ENCODE data around the gene DHRSX. TPM values are rescaled to one million over a fixed set of nuclear protein-coding genes. Genes with fewer than 3 reads are reported as not detected.

Gene DHRSX
- polyA plus RNA-seq, 1 donor from 2014 or later: 15.7 TPM

DNA sequence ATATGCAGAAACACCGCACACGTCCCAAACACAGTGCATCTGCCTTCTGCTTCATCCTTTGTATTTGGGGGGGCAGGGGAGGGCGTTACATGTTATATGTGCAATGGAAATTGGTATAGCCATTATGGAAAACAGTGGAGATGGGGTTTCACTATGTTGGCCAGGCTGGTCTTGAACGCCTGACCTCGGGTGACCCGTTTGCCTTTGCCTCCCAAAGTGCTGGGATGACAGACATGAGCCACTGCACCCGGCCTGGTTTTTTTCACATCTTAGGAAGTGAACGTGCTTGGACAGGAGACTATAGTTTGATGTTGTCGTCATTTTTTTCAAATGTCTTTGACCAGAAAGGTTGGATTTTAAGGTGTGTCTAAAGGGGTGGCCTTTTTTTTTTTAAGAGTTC is 88.6 kb downstream of the DHRSX start:
- Histone ChIP-seq H3K27me3 (ENCODE audit: insufficient read depth, low read depth, low read length) (no peaks in the 10 kb centered on the region), H3K4me3 (ENCODE audit: low read length) (no peak overlapping the region)

DNA sequence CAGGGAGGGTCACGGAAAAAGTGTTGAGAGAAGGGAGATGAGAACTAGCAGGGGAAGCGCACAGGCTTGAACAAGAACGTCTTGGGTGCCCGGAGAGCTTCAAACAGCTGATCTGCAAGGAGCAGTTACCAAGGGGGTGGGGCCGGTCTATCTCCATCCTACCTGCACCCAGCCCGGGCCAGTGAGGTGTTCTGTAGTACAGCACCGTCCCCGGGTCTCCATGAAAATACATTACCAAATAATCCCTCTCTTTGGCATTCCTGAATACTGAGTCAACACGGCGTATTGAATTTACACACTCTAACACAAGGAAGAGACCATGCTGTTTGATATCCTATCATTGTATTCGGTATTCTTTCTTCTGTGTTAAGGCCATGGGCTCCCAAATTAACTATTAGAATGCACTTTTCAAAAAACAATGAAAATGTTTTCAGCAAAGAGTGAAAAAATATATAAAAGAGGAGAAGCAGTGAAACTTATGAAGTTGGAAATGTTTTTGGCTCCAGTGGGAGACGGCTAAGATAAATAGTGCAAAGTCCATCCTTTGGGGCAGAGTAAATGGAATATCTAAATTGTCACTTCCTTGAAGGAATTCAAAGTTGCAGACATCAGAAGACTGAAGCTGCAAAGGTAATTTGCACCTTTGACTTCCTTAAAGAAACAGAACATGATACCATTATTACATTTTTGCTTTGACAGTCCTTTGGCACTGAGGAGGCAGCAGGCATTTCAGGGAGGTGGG is 90.3 kb downstream of the DHRSX start:
- H3K9me2 ChIP-seq (ENCODE audit: insufficient read depth, low read length): no peaks in the 10 kb centered on the region
- peaks cover 5% of the 10 kb centered on the region for H3K79me2 ChIP-seq (replicated peaks; ENCODE audit: insufficient read depth, low read length)
- H3K9ac ChIP-seq (ENCODE audit: low read length): peak overlapping the region; percentile 39
- TF ChIP-seq, protein P1, sequence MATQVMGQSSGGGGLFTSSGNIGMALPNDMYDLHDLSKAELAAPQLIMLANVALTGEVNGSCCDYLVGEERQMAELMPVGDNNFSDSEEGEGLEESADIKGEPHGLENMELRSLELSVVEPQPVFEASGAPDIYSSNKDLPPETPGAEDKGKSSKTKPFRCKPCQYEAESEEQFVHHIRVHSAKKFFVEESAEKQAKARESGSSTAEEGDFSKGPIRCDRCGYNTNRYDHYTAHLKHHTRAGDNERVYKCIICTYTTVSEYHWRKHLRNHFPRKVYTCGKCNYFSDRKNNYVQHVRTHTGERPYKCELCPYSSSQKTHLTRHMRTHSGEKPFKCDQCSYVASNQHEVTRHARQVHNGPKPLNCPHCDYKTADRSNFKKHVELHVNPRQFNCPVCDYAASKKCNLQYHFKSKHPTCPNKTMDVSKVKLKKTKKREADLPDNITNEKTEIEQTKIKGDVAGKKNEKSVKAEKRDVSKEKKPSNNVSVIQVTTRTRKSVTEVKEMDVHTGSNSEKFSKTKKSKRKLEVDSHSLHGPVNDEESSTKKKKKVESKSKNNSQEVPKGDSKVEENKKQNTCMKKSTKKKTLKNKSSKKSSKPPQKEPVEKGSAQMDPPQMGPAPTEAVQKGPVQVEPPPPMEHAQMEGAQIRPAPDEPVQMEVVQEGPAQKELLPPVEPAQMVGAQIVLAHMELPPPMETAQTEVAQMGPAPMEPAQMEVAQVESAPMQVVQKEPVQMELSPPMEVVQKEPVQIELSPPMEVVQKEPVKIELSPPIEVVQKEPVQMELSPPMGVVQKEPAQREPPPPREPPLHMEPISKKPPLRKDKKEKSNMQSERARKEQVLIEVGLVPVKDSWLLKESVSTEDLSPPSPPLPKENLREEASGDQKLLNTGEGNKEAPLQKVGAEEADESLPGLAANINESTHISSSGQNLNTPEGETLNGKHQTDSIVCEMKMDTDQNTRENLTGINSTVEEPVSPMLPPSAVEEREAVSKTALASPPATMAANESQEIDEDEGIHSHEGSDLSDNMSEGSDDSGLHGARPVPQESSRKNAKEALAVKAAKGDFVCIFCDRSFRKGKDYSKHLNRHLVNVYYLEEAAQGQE (IDR thresholded peaks at IDR 0.05; ENCODE audit: borderline replicate concordance): no peak
- TF ChIP-seq POLR2AphosphoS5 (IDR thresholded peaks at IDR 0.05): no peak
- no peak for TF ChIP-seq SMC3 (conservative IDR thresholded peaks at IDR 0.05; ENCODE audit: poor library complexity)
- no peak for TF ChIP-seq RAD21 (conservative IDR thresholded peaks at IDR 0.05)
- no peak for TF ChIP-seq EP300 (conservative IDR thresholded peaks at IDR 0.05; ENCODE audit: poor library complexity, severe bottlenecking)
- TF ChIP-seq, protein P2, sequence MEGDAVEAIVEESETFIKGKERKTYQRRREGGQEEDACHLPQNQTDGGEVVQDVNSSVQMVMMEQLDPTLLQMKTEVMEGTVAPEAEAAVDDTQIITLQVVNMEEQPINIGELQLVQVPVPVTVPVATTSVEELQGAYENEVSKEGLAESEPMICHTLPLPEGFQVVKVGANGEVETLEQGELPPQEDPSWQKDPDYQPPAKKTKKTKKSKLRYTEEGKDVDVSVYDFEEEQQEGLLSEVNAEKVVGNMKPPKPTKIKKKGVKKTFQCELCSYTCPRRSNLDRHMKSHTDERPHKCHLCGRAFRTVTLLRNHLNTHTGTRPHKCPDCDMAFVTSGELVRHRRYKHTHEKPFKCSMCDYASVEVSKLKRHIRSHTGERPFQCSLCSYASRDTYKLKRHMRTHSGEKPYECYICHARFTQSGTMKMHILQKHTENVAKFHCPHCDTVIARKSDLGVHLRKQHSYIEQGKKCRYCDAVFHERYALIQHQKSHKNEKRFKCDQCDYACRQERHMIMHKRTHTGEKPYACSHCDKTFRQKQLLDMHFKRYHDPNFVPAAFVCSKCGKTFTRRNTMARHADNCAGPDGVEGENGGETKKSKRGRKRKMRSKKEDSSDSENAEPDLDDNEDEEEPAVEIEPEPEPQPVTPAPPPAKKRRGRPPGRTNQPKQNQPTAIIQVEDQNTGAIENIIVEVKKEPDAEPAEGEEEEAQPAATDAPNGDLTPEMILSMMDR (IDR thresholded peaks at IDR 0.05; ENCODE audit: poor library complexity, severe bottlenecking): no peak
- no peak for TF ChIP-seq MXI1 (conservative IDR thresholded peaks at IDR 0.05; ENCODE audit: poor library complexity, severe bottlenecking)
- no peak for TF ChIP-seq TAF1 (IDR thresholded peaks at IDR 0.05; ENCODE audit: low read depth)
- TF ChIP-seq EZH2 (IDR thresholded peaks at IDR 0.05; ENCODE audit: borderline replicate concordance, insufficient read depth, low read length, poor library complexity, severe bottlenecking): no peak
- no peak overlapping the region for H3K4me3 ChIP-seq (ENCODE audit: low read length)
- peak overlapping the region; percentile 81 for H3K27ac ChIP-seq (ENCODE audit: low read length)
- H3K27me3 ChIP-seq (ENCODE audit: insufficient read depth, low read depth, low read length): no peaks in the 10 kb centered on the region
- H3K36me3 ChIP-seq (ENCODE audit: insufficient read depth, low read length): no peaks in the 10 kb centered on the region
- peaks cover 5% of the 10 kb centered on the region for H3K9me3 ChIP-seq (ENCODE audit: low read length)
- no peaks in the 10 kb centered on the region for H4K20me1 ChIP-seq (ENCODE audit: insufficient read depth)
- no peak overlapping the region for H3K4me2 ChIP-seq (ENCODE audit: low read length)
- no peak overlapping the region for H2AFZ ChIP-seq (ENCODE audit: low read depth, low read length)
- H3F3A ChIP-seq (ENCODE audit: insufficient read depth, low read length, poor library complexity, severe bottlenecking): no peaks in the 10 kb centered on the region

More for the DNA sequence above, 88.6 kb downstream of the DHRSX start:
- Histone ChIP-seq H3K4me2 (ENCODE audit: low read length) (no peak overlapping the region), H3K79me2 (replicated peaks; ENCODE audit: insufficient read depth, low read length) (peaks cover 5% of the 10 kb centered on the region), H2AFZ (ENCODE audit: low read depth, low read length) (no peak overlapping the region), H4K20me1 (ENCODE audit: insufficient read depth) (no peaks in the 10 kb centered on the region), H3K9ac (ENCODE audit: low read length) (no peak overlapping the region), H3K36me3 (ENCODE audit: insufficient read depth, low read length) (no peaks in the 10 kb centered on the region), H3F3A (ENCODE audit: insufficient read depth, low read length, poor library complexity, severe bottlenecking) (no peaks in the 10 kb centered on the region), H3K9me3 (ENCODE audit: low read length) (peaks cover 1% of the 10 kb centered on the region), H3K9me2 (ENCODE audit: insufficient read depth, low read length) (no peaks in the 10 kb centered on the region), H3K27ac (ENCODE audit: low read length) (no peak overlapping the region)
- TF ChIP-seq, protein P2 (IDR thresholded peaks at IDR 0.05; ENCODE audit: poor library complexity, severe bottlenecking): no peak
- TF ChIP-seq, protein P1 (IDR thresholded peaks at IDR 0.05; ENCODE audit: borderline replicate concordance): no peak
- no peak for TF ChIP-seq RAD21 (conservative IDR thresholded peaks at IDR 0.05)

All from neural cell (in vitro differentiated cells).